OCI-LY7 (cell line): ENCODE results near the gene INSYN2B. TPM values are rescaled to one million over a fixed set of nuclear protein-coding genes. Genes with fewer than 3 reads are reported as not detected.

Experiments
- BruUV-seq: library from RNA; stranded (reverse); fragments of 400-500 nt; replicated peaks from 2 replicates; lab custom pipeline; 2021; lab: Mats Ljungman, UMichigan
- CTCF ChIA-PET: fragments of 300-600 bp; sonication (Branson Sonifier 250); formaldehyde crosslinking; loops from one replicate; lab custom pipeline; 2022; ENCODE audit warnings: antibody characterized with exemption; ENCODE audit not compliant: unreplicated experiment; lab: Charles Lee
- POLR2A ChIA-PET: fragments of 300-600 bp; sonication (Branson Sonifier 250); formaldehyde crosslinking; loops from one replicate; lab custom pipeline; 2022; ENCODE audit warnings: antibody characterized with exemption; lab: Charles Lee
- DNase-seq: peaks from one replicate; pipeline ENCODE4 v3.0.0-alpha.2; 2015; ENCODE audit warnings: low spot score
- H2AFZ ChIP-seq: fragments of 200-600 bp; sonication (generic), shearing (Covaris generic); 2 replicates; pipeline ENCODE4 v1.6.1; 2014; ENCODE audit warnings: mild to moderate bottlenecking, antibody characterized with exemption, low read length, moderate library complexity
- H3K27ac ChIP-seq: fragments of 200-600 bp; sonication (generic); 2 replicates; pipeline ENCODE4 v1.5.1; 2014; ENCODE audit warnings: mixed run types, low read depth, mild to moderate bottlenecking, moderate library complexity, low read length, inconsistent platforms; ENCODE audit not compliant: poor library complexity, severe bottlenecking
- H3K36me3 ChIP-seq: fragments of 200-600 bp; sonication (generic); 2 replicates; pipeline ENCODE4 v1.6.1; 2014; ENCODE audit warnings: mild to moderate bottlenecking, antibody characterized with exemption, low read length, moderate library complexity, mixed read lengths; ENCODE audit not compliant: insufficient read depth
- H3K4me1 ChIP-seq: fragments of 200-600 bp; sonication (generic); 2 replicates; pipeline ENCODE4 v1.5.1; 2014; ENCODE audit warnings: mild to moderate bottlenecking, low read length; ENCODE audit not compliant: insufficient read depth, poor library complexity, severe bottlenecking
- H3K4me2 ChIP-seq: fragments of 200-600 bp; sonication (generic); 2 replicates; pipeline ENCODE4 v1.6.1; 2014; ENCODE audit warnings: mild to moderate bottlenecking, low read length
- H3K4me3 ChIP-seq: fragments of 200-600 bp; sonication (generic); 2 replicates; pipeline ENCODE4 v1.5.1; 2014; ENCODE audit warnings: mild to moderate bottlenecking, low read depth, low read length; ENCODE audit not compliant: poor library complexity, severe bottlenecking
- H3K79me2 ChIP-seq: fragments of 200-600 bp; sonication (generic); 2 replicates; pipeline ENCODE4 v1.6.1; 2016; ENCODE audit warnings: low read depth, mild to moderate bottlenecking, low read length, moderate library complexity, mixed read lengths; ENCODE audit not compliant: insufficient read depth
- H3K9me2 ChIP-seq: fragments of 200-600 bp; sonication (generic); 2 replicates; pipeline ENCODE4 v1.6.1; 2016; ENCODE audit warnings: mild to moderate bottlenecking, low read length, mixed read lengths; ENCODE audit not compliant: insufficient read depth
- H3K9me3 ChIP-seq: fragments of 200-600 bp; sonication (generic); 2 replicates; pipeline ENCODE4 v1.6.1; 2014; ENCODE audit warnings: mild to moderate bottlenecking, mixed run types, low read length, mixed read lengths
- H4K20me1 ChIP-seq: fragments of 200-600 bp; sonication (generic); 2 replicates; pipeline ENCODE4 v1.6.1; 2014; ENCODE audit warnings: mild to moderate bottlenecking, antibody characterized with exemption, low read length, moderate library complexity, mixed read lengths; ENCODE audit not compliant: insufficient read depth
- CTCF ChIP-seq: fragments of 200-600 bp; sonication (generic); conservative IDR thresholded peaks from 2 replicates; pipeline ENCODE4 v1.5.1; 2014; ENCODE audit warnings: mild to moderate bottlenecking, antibody characterized with exemption, low read length, moderate library complexity, mixed read lengths
- EZH2phosphoT487 ChIP-seq: fragments of 200-600 bp; sonication (generic); IDR thresholded peaks from 2 replicates; pipeline ENCODE4 v1.6.1; 2018; ENCODE audit warnings: low read depth, borderline replicate concordance, mild to moderate bottlenecking, mixed run types, antibody characterized with exemption, low read length, moderate library complexity, mixed read lengths
- intact Hi-C: fragments of 100-400 bp; cut with micrococcal nuclease; formaldehyde crosslinking; loops from one replicate; pipeline ENCODE4 v1.10.0; 2022; ENCODE audit not compliant: unreplicated experiment
- total RNA-seq, 2 experiments: library from RNA; depleted of rRNA in 1 of 2; stranded (reverse); fragments of >200 nt in 1 of 2; shearing (Covaris generic) in 1 of 2; gene quantifications; 2 replicates each; pipeline ENCODE4 v1.2.3, GENCODE V29; 2014 to 2022

Gene INSYN2B
- total RNA-seq, 2 experiments from 2014 or later: not detected

- TF ChIP-seq EZH2phosphoT487: no peak
- no peak for TF ChIP-seq CTCF
- CTCF ChIA-PET: no interaction called here
- intact Hi-C loops: no loop called here
- Histone ChIP-seq H3K9me2 (no peaks in the 10 kb centered on the region), H3K9me3 (0 out of 2 replicates have a peak, but pooled peaks cover 22% of the 10 kb centered on the region), H3K36me3 (peaks cover 91% of the 10 kb centered on the region), H4K20me1 (no peaks in the 10 kb centered on the region), H3K4me2 (no peak overlapping the region), H3K79me2 (no peaks in the 10 kb centered on the region), H3K4me1 (no peaks in the 10 kb centered on the region), H3K27ac (no peak overlapping the region), H2AFZ (no peak overlapping the region), H3K4me3 (no peak overlapping the region)
- DNase-seq: no peak
- no TSS peak for BruUV-seq
- POLR2A ChIA-PET: interaction anchor here (0.6 to 1.2 kb wide), 3 partner anchors 12 to 729 kb away, joined by 3 to 4 read pairs (median 3); no protein-coding TSS in a partner anchor
These were observed 128.9 kb downstream of the INSYN2B start for GRCh38 chr5:169851321-169851850.

- Histone ChIP-seq H3K4me2 (no peak overlapping the region), H3K4me3 (no peak overlapping the region), H2AFZ (no peak overlapping the region), H3K4me1 (no peaks in the 10 kb centered on the region), H3K9me2 (no peaks in the 10 kb centered on the region), H3K27ac (no peak overlapping the region), H3K79me2 (no peaks in the 10 kb centered on the region), H3K9me3 (0 out of 2 replicates have a peak, but pooled peaks cover 22% of the 10 kb centered on the region), H3K36me3 (peaks cover 94% of the 10 kb centered on the region), H4K20me1 (no peaks in the 10 kb centered on the region)
- BruUV-seq: no TSS peak
- TF ChIP-seq CTCF (peak; percentile 50), EZH2phosphoT487 (no peak)
- no peak for DNase-seq
- POLR2A ChIA-PET: interaction anchor here (0.8 kb wide), 1 partner anchor 728 kb away, joined by 3 read pairs; no protein-coding TSS in a partner anchor
- CTCF ChIA-PET: no interaction called here
- intact Hi-C loops: no loop called here
These were observed 129.9 kb downstream of the INSYN2B start for GRCh38 chr5:169850409-169850808.

- TF ChIP-seq EZH2phosphoT487: no peak
- TF ChIP-seq CTCF: no peak
- Histone ChIP-seq H3K4me1 (no peaks in the 10 kb centered on the region), H3K4me3 (no peak overlapping the region), H3K4me2 (no peak overlapping the region), H3K79me2 (no peaks in the 10 kb centered on the region), H3K9me3 (0 out of 2 replicates have a peak, but pooled peaks cover 22% of the 10 kb centered on the region), H3K36me3 (peaks cover 97% of the 10 kb centered on the region), H3K9me2 (no peaks in the 10 kb centered on the region), H2AFZ (no peak overlapping the region), H3K27ac (no peak overlapping the region), H4K20me1 (no peaks in the 10 kb centered on the region)
- ChIA-PET CTCF (no interaction called here), POLR2A (no interaction called here)
- intact Hi-C loops: no loop called here
- DNase-seq: no peak
- no TSS peak for BruUV-seq
These were observed 131.5 kb downstream of the INSYN2B start for GRCh38 chr5:169848792-169849191.
